SK-N-SH (cell line): ENCODE data around the gene SCFD1. TPM values are rescaled to one million over a fixed set of nuclear protein-coding genes. Genes with fewer than 3 reads are reported as not detected.
"Not testable (repeated sequence)": the region's sequence is repeated elsewhere in the genome, so short reads cannot be mapped to it uniquely, and the experiment has no call there.

Experiments used
- CTCF ChIA-PET: fragments of 300-600, 350-600 bp; formaldehyde crosslinking; extraction: SDS; loops from one replicate; lab custom pipeline; 2021; lab: Yijun Ruan, JAX
- POLR2A ChIA-PET: fragments of 350-600 bp; sonication (Branson Sonifier 250); formaldehyde crosslinking; extraction: SDS; loops from one replicate; lab custom pipeline; 2020; ENCODE audit warnings: antibody characterized with exemption, inconsistent platforms; lab: Yijun Ruan, JAX
- DNase-seq: peaks from one replicate; pipeline ENCODE4 v3.0.0; 2012
- H2AFZ ChIP-seq: fragments of 200-600 bp; sonication (generic); 2 replicates; pipeline ENCODE4 v1.8.1; 2016; ENCODE audit warnings: antibody characterized with exemption, mild to moderate bottlenecking, low read depth
- H3F3A ChIP-seq: fragments of 200-600 bp; sonication (generic); replicated peaks from 2 replicates; pipeline ENCODE3; 2016; ENCODE audit warnings: antibody characterized with exemption, mild to moderate bottlenecking; ENCODE audit not compliant: insufficient read depth
- H3K27ac ChIP-seq, 2 experiments: fragments of 200-500 bp in 1 of 2; fragments of 200-600 bp in 1 of 2; sonication (Bioruptor generic) in 1 of 2; sonication (generic), shearing (Covaris generic) in 1 of 2; 2 replicates each; pipeline versions ENCODE4 v1.5.1 to v1.6.1; 2014 to 2016; ENCODE audit warnings: low read depth in 2 of 2, inconsistent platforms in 1 of 2, low read length in 1 of 2, mild to moderate bottlenecking in 1 of 2, mixed read lengths in 1 of 2
- H3K27me3 ChIP-seq: fragments of 200-600 bp; sonication (generic), shearing (Covaris generic); 2 replicates; pipeline ENCODE4 v1.6.1; 2016; ENCODE audit warnings: mixed run types; ENCODE audit not compliant: insufficient read depth
- H3K36me3 ChIP-seq, 2 experiments: fragments of 200-500 bp in 1 of 2; fragments of 200-600 bp in 1 of 2; sonication (Bioruptor generic) in 1 of 2; sonication (generic) in 1 of 2; replicated peaks in 1 of 2; 2 replicates each; pipeline versions ENCODE3 to v1.5.1; 2014 to 2016; ENCODE audit warnings: low read length in 1 of 2, mild to moderate bottlenecking in 1 of 2; ENCODE audit not compliant: insufficient read depth in 2 of 2, control insufficient read depth in 1 of 2
- H3K4me1 ChIP-seq, 2 experiments: fragments of 200-500 bp in 1 of 2; fragments of 200-600 bp in 1 of 2; sonication (Bioruptor generic) in 1 of 2; sonication (generic), shearing (Covaris generic) in 1 of 2; 2 replicates each; pipeline versions ENCODE4 v1.5.1 to v1.6.1; 2014 to 2016; ENCODE audit warnings: low read depth in 1 of 2, low read length in 1 of 2, mixed run types in 1 of 2; ENCODE audit not compliant: insufficient read depth in 2 of 2, control insufficient read depth in 1 of 2
- H3K4me2 ChIP-seq: fragments of 200-600 bp; sonication (generic), shearing (Covaris generic); 2 replicates; pipeline ENCODE4 v1.6.1; 2017; ENCODE audit warnings: mixed run types
- H3K4me3 ChIP-seq, 2 experiments: fragments of 200-500 bp in 1 of 2; fragments of 200-600 bp in 1 of 2; sonication (Bioruptor generic) in 1 of 2; sonication (generic), shearing (Covaris generic) in 1 of 2; 2 replicates each; pipeline versions ENCODE4 v1.5.1 to v1.8.1; 2014 to 2016; ENCODE audit warnings: low read depth in 2 of 2, inconsistent platforms in 1 of 2, low read length in 1 of 2, mild to moderate bottlenecking in 1 of 2, mixed read lengths in 1 of 2, moderate library complexity in 1 of 2
- H3K79me2 ChIP-seq: fragments of 200-600 bp; sonication (generic); 2 replicates; pipeline ENCODE4 v1.8.1; 2017; ENCODE audit warnings: mild to moderate bottlenecking; ENCODE audit not compliant: insufficient read depth
- H3K9ac ChIP-seq: fragments of 200-600 bp; sonication (generic); 2 replicates; pipeline ENCODE4 v1.6.1; 2017; ENCODE audit warnings: mixed run types
- H3K9me2 ChIP-seq: fragments of 200-600 bp; sonication (generic); 2 replicates; pipeline ENCODE4 v1.6.1; 2017; ENCODE audit warnings: mixed run types
- H3K9me3 ChIP-seq: fragments of 200-600 bp; sonication (generic); 2 replicates; pipeline ENCODE4 v1.6.1; 2017; ENCODE audit warnings: mixed run types, mild to moderate bottlenecking, moderate library complexity
- H4K20me1 ChIP-seq: fragments of 200-600 bp; sonication (generic); 2 replicates; pipeline ENCODE4 v1.6.1; 2017; ENCODE audit warnings: mild to moderate bottlenecking, mixed run types; ENCODE audit not compliant: insufficient read depth
- CTCF ChIP-seq: fragments of 200-600 bp; sonication (generic); IDR thresholded peaks from 2 replicates; pipeline ENCODE4 v1.6.1; 2017; ENCODE audit warnings: antibody characterized with exemption, mild to moderate bottlenecking, moderate library complexity
- ELF1 ChIP-seq: IDR thresholded peaks from 2 replicates; pipeline ENCODE4 v1.4.0; 2012
- GATA2 ChIP-seq: sonication (generic); formaldehyde crosslinking; IDR thresholded peaks from 2 replicates; pipeline ENCODE4 v1.5.0; 2020; ENCODE audit warnings: mild to moderate bottlenecking, missing genetic modification reagents
- JUND ChIP-seq: IDR thresholded peaks from 2 replicates; pipeline ENCODE4 v1.4.0; 2012
- MAX ChIP-seq: IDR thresholded peaks from 2 replicates; pipeline ENCODE4 v1.4.0; 2012; ENCODE audit warnings: low read depth
- RCOR1 ChIP-seq: fragments of 150-350 bp; IDR thresholded peaks from 2 replicates; pipeline ENCODE4 v1.6.1; 2017; ENCODE audit warnings: antibody characterized with exemption, low read length
- RXRA ChIP-seq: IDR thresholded peaks from 2 replicates; pipeline ENCODE4 v1.4.0; 2012; ENCODE audit warnings: low read depth, mild to moderate bottlenecking, borderline replicate concordance
- WGBS: methylation state at CpG from one replicate; pipeline ENCODE4 v1.1.6; 2017; ENCODE audit warnings: low lambda C conversion rate; 5-methylcytosine and 5-hydroxymethylcytosine counted together
- polyA plus RNA-seq, 3 experiments: library from polyadenylated mRNA; depleted of rRNA; stranded (reverse); fragments of >200 nt; gene quantifications; 2 replicates each; pipeline ENCODE4 v1.2.3, GENCODE V29; 2012

The SCFD1 gene
- polyA plus RNA-seq, 1 of the 3 experiments (the other 2 are of a cell fraction): 31.4 TPM

- WGBS: 97% methylated on average over 3 of the region's 3 CpGs
- no peaks in the 10 kb centered on the region for H4K20me1 ChIP-seq
- no peak overlapping the region for H3K9ac ChIP-seq
- H3K27me3 ChIP-seq: no peaks in the 10 kb centered on the region
- H3F3A ChIP-seq: peaks cover 15% of the 10 kb centered on the region
- H2AFZ ChIP-seq: no peak overlapping the region
- no peaks in the 10 kb centered on the region for H3K9me2 ChIP-seq
- ChIA-PET POLR2A (interaction anchor here (0.6 kb wide), 1 partner anchor 64 kb away, joined by 4 read pairs; no protein-coding TSS in a partner anchor), CTCF (interaction anchor here (1.1 kb wide), 1 partner anchor 18 kb away, joined by 3 read pairs; the partner anchor contains the start of gene SCFD1)
- DNase-seq: no peak
- peaks cover 21% of the 10 kb centered on the region for H3K79me2 ChIP-seq
- peaks cover 72% of the 10 kb centered on the region in 2 experiments for H3K36me3 ChIP-seq
- no peaks in the 10 kb centered on the region for H3K9me3 ChIP-seq
- TF ChIP-seq RCOR1: no peak
- TF ChIP-seq CTCF: no peak
- TF ChIP-seq ELF1: no peak
- TF ChIP-seq RXRA: no peak
- TF ChIP-seq GATA2: no peak
- no peak overlapping the region for H3K4me3 ChIP-seq
- H3K4me2 ChIP-seq: no peak overlapping the region
- H3K27ac ChIP-seq: no peak overlapping the region
- no peaks in the 10 kb centered on the region for H3K4me1 ChIP-seq
Measured at GRCh38 chr14:30603402-30603801, 18.7 kb upstream of the SCFD1 start.

GRCh38 chr14:30604696-30605095 is 17.4 kb upstream of the SCFD1 start:
- H2AFZ ChIP-seq, POLR2A ChIA-PET, H3K27me3 ChIP-seq, H3K9me2 ChIP-seq, DNase-seq, H3K4me3 ChIP-seq, H3K9me3 ChIP-seq, H3K4me1 ChIP-seq, CTCF ChIA-PET, H3K27ac ChIP-seq, H3K9ac ChIP-seq, H4K20me1 ChIP-seq, H3K4me2 ChIP-seq: not testable (repeated sequence)
- WGBS: 97% methylated on average over 8 of the region's 8 CpGs
- H3F3A ChIP-seq: peaks cover 15% of the 10 kb centered on the region
- H3K79me2 ChIP-seq: peaks cover 12% of the 10 kb centered on the region; the same call in 1 of the 2 replicates
- peaks cover 61 to 69% of the 10 kb centered on the region in 2 experiments for H3K36me3 ChIP-seq

- peaks cover 26% of the 10 kb centered on the region for H3F3A ChIP-seq
- H3K4me2 ChIP-seq: no peak overlapping the region
- no peaks in the 10 kb centered on the region for H3K9me3 ChIP-seq
- TF ChIP-seq MAX (no peak), JUND (no peak)
- WGBS: 100% methylated on average over 1 of the region's 1 CpG
- no peak overlapping the region for H2AFZ ChIP-seq
- peaks cover 53 to 55% of the 10 kb centered on the region in 2 experiments for H3K36me3 ChIP-seq
- H3K9ac ChIP-seq: no peak overlapping the region
- H3K27ac ChIP-seq: no peak overlapping the region
- ChIA-PET CTCF (no interaction called here), POLR2A (no interaction called here)
- H3K4me3 ChIP-seq: no peak overlapping the region
- no peak for DNase-seq
- H3K79me2 ChIP-seq: peaks cover 6% of the 10 kb centered on the region; the same call in 1 of the 2 replicates
- H3K9me2 ChIP-seq: no peaks in the 10 kb centered on the region
- no peaks in the 10 kb centered on the region for H4K20me1 ChIP-seq
- no peaks in the 10 kb centered on the region for H3K27me3 ChIP-seq
- H3K4me1 ChIP-seq: peaks cover 8 to 11% of the 10 kb centered on the region in 2 experiments; a peak in 3 of 4 replicates
Measured at GRCh38 chr14:30607156-30607780, 14.9 kb upstream of the SCFD1 start.
